Measurements from ENCODE around the gene GPR84. TPM values are rescaled to one million over a fixed set of nuclear protein-coding genes. Genes with fewer than 3 reads are reported as not detected.

Gene GPR84
- total and polyA plus RNA-seq, 2 donors (not counting 3 experiments of a cell fraction or from before 2014, with no cell fraction given), result not detected

- peak overlapping the region in 2 of 3 experiments; percentile 23 to 39 for H3K4me3 ChIP-seq (replicated peaks in 1 of 3; ENCODE audit: insufficient read depth in 1 of 3, low read depth in 1 of 3, low read length in 3 of 3)
- dilution Hi-C loops (cut with MboI; ENCODE audit: extremely low pct_ligation_motif_present, low sequenced_read_pairs) (no loop called here), intact Hi-C loops (cut with micrococcal nuclease) (loop anchor here (1.0 to 10.0 kb wide), 5 partner anchors 10 to 365 kb away; partner anchors contain the start of genes COPZ1, HOXC8 and HOXC9)
- no peaks in the 10 kb centered on the region for H3K27me3 ChIP-seq (ENCODE audit: control insufficient read depth in 2 of 2, insufficient read depth in 2 of 2, low read length in 2 of 2)
- H3K4me2 ChIP-seq (ENCODE audit: insufficient read depth, low read length), result peak overlapping the region; percentile 68
- no TSS peak for BruUV-seq (replicated peaks)
- H3K9me1 ChIP-seq (replicated peaks; ENCODE audit: control insufficient read depth, extremely low read depth, insufficient read depth, low read length), result no peaks in the 10 kb centered on the region
- H2AFZ ChIP-seq (ENCODE audit: low read depth, low read length), result peak overlapping the region; percentile 68
- H3K27ac ChIP-seq (ENCODE audit: insufficient read depth, low read depth, low read length), result no peak overlapping the region
- ChIA-PET CTCF (interaction anchor here (0.9 to 2.9 kb wide), 31 partner anchors 8 to 162 kb away, joined by 3 to 142 read pairs (median 4); partner anchors contain the start of genes COPZ1, NFE2 and ZNF385A), POLR2A (interaction anchor here (0.6 to 1.3 kb wide), 3 partner anchors 10 to 80 kb away, joined by 3 to 5 read pairs (median 5); no protein-coding TSS in a partner anchor)
- H3K36me3 ChIP-seq (ENCODE audit: control insufficient read depth in 2 of 2, extremely low read depth in 1 of 2, insufficient read depth in 2 of 2, low read length in 2 of 2), result no peaks in the 10 kb centered on the region
- FAIRE-seq (no peak), DNase-seq (ENCODE audit: low read depth, low spot score) (no peak)
- H3K4me1 ChIP-seq (ENCODE audit: control insufficient read depth, extremely low read depth, insufficient read depth, low read length), result peaks cover 33% of the 10 kb centered on the region
- H4K20me1 ChIP-seq (replicated peaks; ENCODE audit: control insufficient read depth, extremely low read depth, insufficient read depth, low read length), result no peaks in the 10 kb centered on the region
- no peaks in the 10 kb centered on the region for H3K79me2 ChIP-seq (ENCODE audit: control insufficient read depth, insufficient read depth, low read length)
- H3K9ac ChIP-seq (replicated peaks; ENCODE audit: extremely low read depth, insufficient read depth, low read length), result no peak overlapping the region
- no peaks in the 10 kb centered on the region for H3K9me3 ChIP-seq (replicated peaks; ENCODE audit: control insufficient read depth, insufficient read depth, low read length)
- TF ChIP-seq POLR2A (IDR thresholded peaks at IDR 0.05; ENCODE audit: low read depth, low read length) (no peak), EZH2 (IDR thresholded peaks at IDR 0.05; ENCODE audit: borderline replicate concordance, low read depth, low read length, severe bottlenecking) (no peak), MYC (IDR thresholded peaks at IDR 0.05; ENCODE audit: low read depth, low read length) (no peak), GATA2 (IDR thresholded peaks at IDR 0.05; ENCODE audit: insufficient read depth, insufficient read length, low read depth, low read length) (no peak), JUN (IDR thresholded peaks at IDR 0.05; ENCODE audit: borderline replicate concordance, insufficient read depth, insufficient read length, low read depth) (no peak), CTCF (IDR thresholded peaks at IDR 0.05; ENCODE audit: extremely low read depth in 1 of 2, insufficient read depth in 1 of 2, low read depth in 1 of 2, low read length in 2 of 2) (no peak), POLR2AphosphoS5 (IDR thresholded peaks at IDR 0.05; ENCODE audit: insufficient read depth, low read depth, low read length) (no peak), MAX (IDR thresholded peaks at IDR 0.05; ENCODE audit: insufficient read depth, insufficient read length) (no peak), FOS (IDR thresholded peaks at IDR 0.05; ENCODE audit: borderline replicate concordance, insufficient read depth, low read length) (no peak)
These were observed 5.4 kb upstream of the GPR84 start for GRCh38 chr12:54369597-54370131.

Measured in endothelial cell of umbilical vein (primary cell).